Inferior parietal cortex (tissue), 1 donor: ENCODE measurements around the gene FASN.
"Not testable (repeated sequence)": the region's sequence is repeated elsewhere in the genome, so short reads cannot be mapped to it uniquely, and the experiment has no call there.

Experiments
- DNase-seq: peaks from one replicate; pipeline ENCODE4 v3.0.0-alpha.2; 2016; ENCODE audit errors: extremely low spot score

FASN gene

DNA sequence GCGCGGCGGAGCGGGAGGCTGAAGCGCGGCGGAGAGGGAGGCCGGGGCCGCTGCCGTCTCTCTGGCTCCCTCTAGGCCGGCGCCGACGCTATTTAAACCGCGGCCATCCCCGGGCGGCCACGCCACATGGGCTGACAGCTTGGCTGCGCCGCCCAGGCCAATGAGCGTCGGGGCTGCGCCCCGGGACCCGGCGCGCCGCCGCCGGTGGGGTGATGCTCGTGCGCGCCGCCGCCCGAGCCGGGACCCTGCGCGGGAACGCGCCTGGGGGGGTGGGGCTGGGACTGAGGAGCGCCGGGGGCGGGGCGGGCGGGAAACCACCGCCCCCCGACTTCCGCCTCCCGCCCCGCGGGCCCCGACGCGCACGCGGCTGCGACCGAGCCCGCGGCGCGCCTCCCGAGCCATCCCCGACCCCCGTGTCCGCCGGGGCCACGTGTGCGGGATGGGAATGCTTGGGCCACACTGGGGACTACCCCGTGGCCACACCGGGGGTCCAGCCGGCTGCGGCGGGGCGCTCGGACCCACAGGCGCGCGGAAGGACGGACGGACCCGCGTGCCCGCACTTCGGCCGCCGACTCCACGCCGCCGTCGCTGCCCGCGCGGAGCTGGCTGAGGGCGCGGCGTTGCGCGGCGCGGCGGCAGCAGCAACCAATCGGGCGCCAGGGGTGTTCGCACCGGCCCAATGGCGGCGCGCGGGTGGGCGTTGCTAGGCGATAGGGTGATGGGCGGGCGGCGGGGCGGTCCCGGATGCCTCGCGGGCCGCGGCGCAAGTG is at the start of gene FASN:
TSS of gene FASN (minus strand) at position 68 of the 770 bp plus-strand sequence. CDS start 1,791 bp downstream, outside the sequence.
- peak; percentile 91 for DNase-seq

DNA sequence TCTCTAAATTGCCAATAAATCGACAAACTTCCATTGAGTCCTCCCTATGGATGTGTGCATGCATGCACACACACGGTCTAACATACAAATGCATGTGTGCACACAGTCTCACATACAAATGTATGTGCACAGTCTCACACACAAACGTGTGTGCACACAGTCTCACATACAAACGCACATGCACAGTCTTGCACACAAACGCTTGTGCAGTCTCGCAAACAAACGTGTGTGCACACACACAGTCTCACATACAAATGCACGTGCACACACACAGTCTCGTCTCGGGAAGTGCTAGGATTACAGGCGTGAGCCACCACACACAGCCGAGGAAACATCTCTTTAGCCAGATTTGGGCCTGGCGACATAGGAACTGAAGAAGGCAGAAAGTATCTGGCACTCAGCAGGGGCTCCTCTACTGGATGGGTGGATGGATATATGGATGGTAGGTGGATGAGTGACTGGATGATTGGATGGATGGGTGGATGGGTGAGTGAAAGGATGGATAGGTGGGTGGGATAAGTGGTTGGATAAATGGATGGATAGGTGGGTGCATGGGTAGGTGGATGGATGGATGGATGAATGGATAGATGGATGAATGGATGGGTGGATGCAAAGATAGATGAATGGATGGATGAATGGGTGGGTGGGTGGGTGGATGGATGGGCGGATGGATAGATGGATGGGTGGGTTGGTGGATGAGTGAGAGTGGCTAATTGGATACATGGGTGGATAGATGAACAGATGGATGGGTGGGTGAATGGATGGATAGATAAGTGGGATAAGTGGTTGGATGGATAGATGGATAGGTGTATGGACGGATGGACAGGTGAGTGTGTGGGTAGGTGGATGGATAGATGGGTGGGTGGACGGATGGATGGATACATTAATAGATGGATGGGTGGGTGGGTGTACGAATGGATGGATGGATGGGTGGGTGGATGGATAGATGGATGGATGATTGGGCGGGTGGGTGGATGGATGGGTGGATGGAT is 48.9 kb upstream of the FASN start:
- no peak for DNase-seq

DNA sequence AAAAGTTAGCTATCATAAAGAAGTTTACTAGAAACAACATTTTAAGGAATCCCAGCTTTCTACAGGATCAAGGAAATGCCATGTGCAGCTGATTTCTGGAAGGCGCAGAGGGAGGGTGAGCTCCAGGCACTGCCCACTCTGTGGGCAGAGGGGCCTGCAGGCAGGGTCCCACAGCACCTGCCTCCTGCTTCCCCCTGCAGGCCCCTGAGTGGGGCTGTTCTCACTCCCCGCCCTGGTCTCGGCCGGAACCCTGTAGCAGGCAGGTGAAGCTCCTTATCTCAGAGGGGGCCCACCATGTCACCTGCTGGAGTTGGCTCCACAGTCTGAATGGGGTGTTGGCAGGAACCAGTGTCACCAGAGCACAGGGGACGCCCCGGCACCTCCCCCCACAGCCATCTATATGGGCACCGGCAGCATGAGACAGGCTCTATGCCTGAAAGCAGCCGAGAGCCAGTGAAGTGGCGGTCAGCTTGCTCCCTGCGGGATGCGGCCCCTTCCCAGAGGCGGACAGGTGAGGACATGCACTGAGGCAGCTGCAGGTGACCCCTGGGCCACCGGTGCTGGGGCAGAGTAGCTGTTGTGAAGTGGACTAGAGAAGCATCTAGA is 47.6 kb upstream of the FASN start:
- no peak for DNase-seq

DNA sequence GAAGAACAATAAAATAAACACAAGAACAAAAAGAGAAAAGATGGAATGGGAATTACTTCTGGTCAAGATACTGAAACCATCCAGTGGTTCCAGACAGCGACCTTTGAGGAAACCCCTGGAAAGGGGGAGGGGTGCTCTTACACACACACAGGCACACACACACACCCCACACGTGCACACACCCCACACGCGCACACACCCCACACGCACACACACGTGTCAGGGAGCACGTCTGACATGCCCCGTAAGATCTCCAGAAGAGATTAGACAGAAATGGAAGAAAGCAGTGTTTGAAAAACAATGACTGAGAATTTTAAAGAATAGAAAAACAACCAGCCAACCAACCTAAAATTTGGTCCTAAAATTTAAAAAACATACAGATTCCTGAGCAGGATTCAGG is 45.3 kb upstream of the FASN start:
- DNase-seq, result no peak

DNA sequence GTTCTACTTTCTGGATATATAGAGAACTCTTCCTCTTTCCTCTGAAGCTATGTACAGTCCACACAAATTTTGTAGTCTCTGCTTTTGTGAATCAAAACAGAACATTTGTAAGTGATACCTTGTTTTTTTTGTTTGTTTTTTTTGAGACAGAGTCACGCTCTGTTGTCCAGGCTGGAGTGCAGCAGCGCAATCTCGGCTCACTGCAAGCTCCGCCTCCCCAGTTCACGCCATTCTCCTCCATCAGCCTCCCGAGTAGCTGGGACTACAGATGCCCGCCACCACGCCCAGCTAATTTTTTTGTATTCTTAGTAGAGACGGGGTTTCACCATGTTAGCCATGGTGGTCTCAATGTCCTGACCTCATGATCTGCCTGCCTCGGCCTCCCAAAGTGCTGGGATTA is 41.9 kb upstream of the FASN start:
- DNase-seq, result not testable (repeated sequence)

DNA sequence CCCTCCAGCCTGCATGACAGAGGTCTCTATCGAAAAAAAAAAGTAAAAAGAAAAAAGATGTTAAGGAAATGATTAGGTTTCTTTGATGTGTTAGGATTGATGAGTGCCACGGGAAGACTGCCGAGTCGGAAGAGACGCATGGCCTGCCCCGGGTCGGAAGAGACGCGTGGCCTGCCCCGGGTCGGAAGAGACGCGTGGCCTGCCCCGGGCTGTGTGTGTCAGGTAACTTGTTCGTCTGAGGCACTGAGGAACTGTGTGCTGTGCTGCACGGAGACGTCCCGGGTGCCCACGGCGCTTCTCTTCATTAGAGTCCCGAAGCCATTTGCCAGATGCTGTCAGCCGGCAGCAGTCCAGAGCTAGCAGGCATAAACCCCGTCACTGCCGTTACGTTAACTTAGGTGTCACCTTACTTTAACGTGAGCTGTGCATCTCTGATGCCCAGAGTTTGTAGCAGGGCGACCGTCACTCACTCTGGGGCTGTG is 40.5 kb upstream of the FASN start:
- no peak for DNase-seq

DNA sequence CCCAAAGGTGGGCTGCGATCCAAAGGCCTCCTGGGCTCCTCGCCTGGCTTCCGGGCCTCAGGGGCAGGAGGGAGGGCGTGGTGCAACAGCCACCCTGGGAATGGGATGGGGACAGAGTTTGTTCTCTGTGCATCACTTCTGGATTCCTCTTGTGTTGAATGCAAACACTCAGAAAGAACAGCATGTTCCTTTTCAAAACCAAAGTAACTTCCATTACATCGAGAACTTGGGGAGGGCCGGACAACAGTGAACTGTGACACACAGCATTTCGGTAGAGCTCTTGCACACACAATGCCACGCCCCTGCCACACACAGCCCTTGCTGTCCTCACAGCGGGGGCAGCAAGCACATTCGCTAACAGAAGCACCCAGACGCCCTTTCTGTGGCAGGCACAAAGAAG is 36.1 kb upstream of the FASN start:
- DNase-seq, result no peak

DNA sequence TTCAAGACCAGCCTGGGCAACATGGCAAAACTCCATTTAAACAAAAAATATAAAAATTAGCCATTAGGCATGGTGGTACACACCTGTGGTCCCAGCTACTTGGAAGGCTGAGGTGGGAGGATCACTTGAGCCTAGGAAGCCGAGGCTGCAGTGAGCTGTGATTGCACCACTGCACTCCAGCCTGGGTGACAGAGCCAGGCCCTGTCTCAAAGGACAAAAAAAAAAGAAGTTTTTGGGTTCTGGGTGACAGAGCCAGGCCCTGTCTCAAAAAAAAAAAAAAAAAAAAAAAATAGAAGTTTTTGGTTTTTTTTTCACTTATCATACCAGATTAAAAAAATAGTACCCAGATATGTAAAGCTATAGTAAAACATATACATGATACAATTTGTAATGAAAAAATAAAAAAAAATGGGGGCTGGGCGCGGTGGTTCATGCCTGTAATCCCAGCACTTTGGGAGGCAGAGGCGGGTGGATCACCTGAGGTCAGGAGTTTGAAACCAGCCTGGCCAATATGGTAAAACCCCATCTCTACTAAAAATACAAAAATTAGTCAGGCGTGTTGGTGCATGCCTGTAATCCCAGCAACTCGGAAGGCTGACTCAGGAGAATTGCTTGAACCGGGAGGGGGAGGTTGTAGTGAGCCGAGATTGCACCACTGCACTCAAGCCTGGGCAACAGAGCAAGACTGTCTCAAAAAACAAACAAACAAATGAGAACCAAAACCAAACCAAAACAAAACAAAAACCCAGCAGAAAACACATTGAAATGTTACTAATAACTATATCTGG is 35.3 kb upstream of the FASN start:
- not testable (repeated sequence) for DNase-seq

DNA sequence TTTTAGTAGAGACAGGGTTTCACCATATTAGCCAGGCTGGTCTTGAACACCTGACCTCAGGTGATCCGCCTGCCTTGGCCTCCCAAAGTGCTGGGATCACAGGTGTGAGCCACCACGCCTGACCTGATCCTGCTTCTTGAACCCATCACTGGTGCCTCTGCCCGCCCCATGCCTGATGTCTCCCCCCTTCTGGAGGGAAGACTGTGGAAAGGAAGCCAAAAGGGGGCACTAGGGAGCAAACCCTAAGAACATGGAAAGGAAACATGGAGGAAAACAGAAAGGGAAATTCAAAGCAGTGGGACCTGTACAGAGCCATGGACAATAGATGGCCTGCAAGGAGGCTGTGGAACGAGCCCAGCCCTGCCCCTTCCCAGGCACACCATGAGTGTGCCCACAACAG is 31.1 kb upstream of the FASN start:
- no peak for DNase-seq

DNA sequence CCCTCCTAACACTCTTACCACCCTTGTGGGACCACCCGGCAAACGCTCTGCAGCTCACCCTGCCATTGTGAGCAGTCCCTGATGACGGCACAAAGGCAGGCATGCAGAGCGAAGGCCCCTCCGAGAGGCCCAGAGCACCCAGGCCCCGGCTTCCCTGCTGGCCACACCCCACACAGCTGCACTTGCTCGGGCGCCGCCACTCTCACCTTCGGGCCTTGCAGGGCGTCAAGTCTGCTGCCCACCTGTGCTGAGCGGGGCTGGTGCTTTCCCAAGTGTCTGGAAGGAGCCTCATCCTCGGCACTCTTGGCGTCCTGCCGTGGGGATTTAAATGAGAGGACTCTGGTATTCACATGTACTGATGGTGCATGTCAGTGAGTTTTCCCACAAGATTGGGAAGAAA is 30.3 kb upstream of the FASN start:
- no peak for DNase-seq

DNA sequence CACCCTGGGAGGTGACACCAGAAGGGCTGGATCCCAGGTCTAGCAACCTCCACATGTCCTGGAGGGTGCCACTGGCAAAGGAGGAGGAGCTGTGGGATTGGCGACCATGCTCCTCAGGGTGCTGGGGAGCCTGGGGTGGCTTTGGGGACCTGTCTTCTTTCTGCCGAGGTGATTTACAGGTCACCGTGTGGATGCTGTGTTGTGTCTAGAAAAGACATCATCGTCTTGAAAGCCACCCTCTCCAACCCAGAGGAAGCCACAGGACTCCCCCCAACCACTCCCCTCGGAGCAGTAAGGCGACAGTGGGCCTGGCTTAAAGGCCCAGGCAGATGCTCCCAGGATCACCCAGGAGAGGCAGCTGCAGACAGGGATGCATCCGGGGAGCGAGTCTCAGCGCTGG is 29.7 kb upstream of the FASN start:
- DNase-seq, result no peak

DNA sequence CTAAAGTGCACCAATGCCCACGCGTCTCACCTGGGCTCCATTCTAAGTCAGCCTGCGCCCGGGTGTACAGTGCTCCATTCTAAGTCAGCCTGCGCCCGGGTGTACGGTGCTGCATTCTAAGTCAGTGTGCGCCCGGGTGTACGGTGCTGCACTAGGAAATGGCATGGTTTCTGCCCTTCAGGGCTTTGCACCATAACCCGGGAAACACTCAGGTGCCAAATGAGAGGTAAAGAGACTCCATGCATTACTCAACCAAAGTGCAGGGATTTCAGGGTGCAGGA is 29.2 kb upstream of the FASN start:
- no peak for DNase-seq

DNA sequence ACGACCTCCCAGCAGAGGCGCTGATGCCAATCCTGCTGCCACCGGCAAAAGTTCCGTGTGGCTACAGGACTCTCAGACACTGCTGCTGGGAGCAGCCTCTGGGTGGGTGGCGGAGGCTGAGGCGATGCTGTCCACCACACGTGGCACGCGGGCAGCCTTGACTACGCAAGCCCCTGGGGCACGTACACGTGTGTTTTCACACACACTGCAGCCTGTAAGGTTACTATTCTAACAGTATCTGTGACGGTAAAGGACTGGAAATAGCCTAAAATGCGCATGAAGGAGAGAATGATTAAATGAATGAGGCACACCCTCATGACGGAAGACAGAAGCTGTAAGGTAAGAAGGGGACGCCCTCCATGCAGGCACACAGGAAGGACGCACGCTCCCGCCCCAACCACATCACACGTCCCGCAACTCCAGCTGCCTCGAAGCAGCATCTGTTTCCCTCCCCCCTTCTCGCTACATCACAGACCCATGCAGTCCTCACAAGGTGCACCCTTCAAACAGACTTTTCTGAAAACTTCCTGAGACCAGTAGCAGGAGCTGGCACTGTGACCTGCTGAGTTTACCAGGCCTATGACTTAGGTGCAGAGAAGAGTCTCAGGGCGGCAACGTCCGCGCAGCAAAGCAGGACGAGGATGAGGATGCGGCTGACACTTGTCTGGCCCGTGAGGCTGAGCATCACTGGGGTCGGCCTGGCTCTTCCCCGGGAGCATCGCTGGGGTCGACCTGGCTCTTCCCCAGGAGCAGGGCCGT is 28.7 kb upstream of the FASN start:
- no peak for DNase-seq

DNA sequence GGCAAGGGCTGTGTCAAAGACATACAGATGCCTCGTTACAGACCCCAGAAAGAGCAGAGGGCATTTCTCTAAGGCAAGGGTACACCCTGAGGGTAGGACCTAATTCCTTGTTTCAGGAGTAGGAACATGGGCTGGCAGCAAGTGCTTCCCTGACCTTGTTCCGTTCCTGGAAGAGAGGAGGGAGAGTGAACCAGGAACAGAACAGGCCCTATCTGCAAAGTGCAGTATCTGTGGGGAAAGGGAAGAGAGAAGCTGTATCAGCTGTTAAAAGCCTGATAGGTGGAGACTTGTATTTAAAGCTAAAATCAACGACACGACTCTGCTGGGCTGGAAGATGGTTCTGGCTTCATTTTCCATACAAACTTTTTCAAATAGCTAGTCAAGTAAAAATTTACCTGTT is 26.1 kb upstream of the FASN start:
- DNase-seq, result no peak

DNA sequence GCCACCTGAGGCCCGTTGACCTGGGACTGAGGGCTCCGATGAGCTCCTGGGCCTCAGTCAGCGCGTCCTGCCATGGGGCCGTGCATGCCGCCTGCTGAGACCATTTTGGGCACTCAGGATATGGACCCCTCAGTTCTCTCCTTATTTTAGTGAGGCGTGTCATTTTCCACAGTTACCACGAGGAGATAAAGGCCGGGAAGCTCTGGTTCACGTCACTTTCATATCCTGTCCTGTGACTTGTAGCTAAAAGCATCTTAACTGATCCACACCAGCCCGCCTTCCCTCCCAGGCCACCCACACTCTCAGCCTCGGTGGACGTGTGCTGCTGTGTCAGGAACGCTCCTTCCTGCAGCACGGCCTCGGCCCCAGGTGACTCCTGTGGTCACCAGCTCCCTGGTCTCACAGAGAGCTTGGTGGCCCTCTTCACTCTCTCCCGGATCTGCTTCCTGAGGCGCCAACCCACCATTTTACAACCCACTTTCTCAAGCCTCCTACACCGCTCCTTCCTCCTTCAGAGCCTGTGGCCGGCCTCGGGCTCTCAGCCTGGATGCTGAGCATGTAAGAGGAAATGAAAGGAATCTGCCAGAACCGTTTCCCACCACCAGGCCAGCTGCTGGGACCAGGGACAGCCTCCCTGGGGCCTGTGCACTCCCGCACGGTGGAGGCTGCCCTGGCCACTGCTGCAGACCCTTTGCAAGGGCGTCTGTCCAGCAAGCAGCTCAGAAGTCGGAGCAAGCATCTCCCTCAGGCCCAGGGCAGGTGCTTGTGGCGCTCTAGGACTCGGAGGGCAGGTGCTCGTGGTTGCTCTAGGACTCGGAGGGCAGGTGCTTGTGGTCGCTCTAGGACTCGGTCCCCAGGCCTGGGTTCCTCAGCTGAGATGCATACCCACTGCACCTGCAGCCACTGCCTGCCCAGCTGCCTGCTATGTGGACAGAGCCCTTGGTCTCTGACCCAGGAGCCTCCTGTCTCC is 23.9 kb upstream of the FASN start:
- no peak for DNase-seq

DNA sequence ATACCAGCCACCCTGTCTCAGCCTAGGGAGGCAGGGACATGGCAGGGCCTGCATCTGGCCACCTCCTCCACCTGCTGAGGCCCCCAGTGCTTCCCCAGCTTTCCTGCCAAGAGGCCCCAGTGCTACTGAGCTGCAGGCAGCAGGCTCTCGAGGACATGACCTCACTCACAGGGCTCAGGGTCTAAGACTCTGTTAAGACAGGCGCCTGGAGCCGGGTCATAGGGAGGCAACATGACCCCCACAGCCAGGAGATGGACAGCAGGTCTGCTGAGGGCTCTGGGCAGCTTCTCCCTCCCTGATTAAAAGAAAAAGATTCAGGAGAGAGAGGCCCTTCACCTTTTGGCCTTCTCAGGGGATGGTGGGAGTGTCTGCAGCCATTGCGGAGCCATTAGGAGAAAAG is 23.2 kb upstream of the FASN start:
- DNase-seq, result no peak

DNA sequence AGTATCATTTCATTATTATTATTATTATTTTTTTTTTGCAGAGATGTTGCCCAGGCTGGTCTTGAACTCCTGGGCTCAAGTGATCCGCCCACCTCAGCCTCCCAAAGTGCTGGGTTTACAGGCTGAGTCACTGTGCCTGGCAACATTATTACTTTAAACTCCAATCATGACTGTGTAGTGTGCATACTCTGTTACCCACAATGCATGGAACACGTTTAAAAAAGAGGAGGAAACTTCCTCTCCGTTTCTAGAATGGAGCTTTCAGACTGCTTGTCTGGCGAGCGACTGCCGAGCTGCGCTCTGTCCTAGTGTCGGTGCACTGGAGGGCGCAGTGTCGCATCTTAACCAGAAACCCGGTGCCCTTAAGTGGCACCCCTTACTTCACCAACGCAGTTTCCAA is 22.1 kb upstream of the FASN start:
- DNase-seq, result peak; percentile 12

DNA sequence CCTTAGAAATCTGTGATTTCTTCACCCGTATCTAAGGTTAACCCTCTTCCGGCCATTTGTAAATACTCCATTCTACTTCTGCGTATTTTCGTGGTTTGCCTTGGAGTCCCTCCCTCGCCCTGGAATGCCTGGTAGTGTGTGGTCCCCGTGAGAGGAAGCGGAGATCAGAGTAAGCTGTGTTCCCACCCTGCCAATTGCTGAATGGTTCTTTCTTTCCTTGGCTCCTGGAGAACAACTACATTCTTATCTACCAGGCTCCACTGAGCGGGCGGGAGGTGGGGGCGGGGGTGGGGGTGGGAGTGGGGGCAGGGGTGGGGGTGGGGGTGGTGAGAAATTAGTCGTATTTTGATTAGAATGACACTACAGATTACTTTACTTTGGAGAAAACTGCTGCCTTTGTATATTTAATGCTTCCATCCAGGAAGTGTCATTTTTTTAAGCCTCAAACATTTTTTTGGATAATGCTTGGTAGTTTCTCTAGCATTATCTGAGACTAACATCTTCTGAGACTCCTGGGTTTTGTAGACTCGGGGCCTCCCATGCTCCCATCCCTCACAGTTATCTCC is 20.9 kb upstream of the FASN start:
- DNase-seq, result no peak

DNA sequence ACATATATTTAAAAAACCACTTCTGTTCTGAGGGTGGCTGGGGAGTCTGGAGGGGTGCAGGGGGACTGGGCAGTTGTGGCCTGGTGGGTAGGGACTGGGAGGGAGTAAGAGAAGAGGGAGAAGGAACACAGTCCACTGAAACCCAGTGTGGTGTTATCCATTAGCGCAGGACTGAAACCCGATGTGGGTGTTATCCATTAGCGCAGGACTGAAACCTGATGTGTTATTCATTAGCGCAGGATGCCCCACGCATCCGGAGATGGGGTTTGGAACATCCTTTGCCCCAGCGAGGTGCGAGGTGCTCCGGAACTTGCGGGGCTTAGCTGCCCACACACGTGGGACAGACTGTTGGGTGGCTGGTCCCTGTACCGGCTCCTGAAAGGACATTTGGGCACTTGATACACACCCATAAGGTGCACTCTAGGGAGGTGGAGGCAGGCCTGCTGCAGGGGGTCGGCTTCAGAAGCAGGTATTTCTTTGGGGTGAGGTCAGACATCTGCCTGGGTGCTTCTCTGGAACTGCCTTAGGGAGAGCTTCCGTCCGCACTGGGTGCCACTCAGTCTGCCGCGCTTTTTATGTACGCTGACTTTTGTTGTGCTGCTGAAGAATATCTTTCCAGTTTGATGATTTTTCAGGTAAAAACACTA is 20.3 kb upstream of the FASN start:
- no peak for DNase-seq
